Measurements from ENCODE around the gene PRCC. TPM values are rescaled to one million over a fixed set of nuclear protein-coding genes. Genes with fewer than 3 reads are reported as not detected.

PRCC gene
- polyA plus RNA-seq, 1 donor (not counting 4 experiments of a cell fraction or from before 2014, with no cell fraction given) = 40.4 TPM

- no peak overlapping the region for H2AFZ ChIP-seq (ENCODE audit: control insufficient read depth, low read length)
- H3K9me3 ChIP-seq (ENCODE audit: control insufficient read depth, low read depth, low read length) = no peaks in the 10 kb centered on the region
- H3K79me2 ChIP-seq (ENCODE audit: control insufficient read depth, insufficient read depth, low read length) = no peaks in the 10 kb centered on the region
- H4K20me1 ChIP-seq (ENCODE audit: control insufficient read depth, extremely low read depth, insufficient read depth, low read length) = no peaks in the 10 kb centered on the region
- H3K36me3 ChIP-seq (ENCODE audit: control insufficient read depth in 2 of 2, extremely low read depth in 1 of 2, insufficient read depth in 2 of 2, low read length in 2 of 2) = peaks cover 0 to 4% of the 10 kb centered on the region in 2 experiments
- DNase-seq (ENCODE audit: low read depth, low spot score) (no peak), FAIRE-seq (no peak)
- dilution Hi-C loops (cut with MboI; ENCODE audit: extremely low pct_ligation_motif_present, low sequenced_read_pairs) = no loop called here
- TF ChIP-seq CTCF (optimal IDR thresholded peaks at IDR 0.05 in 1 of 3, IDR thresholded peaks at IDR 0.05 in 1 of 3, conservative IDR thresholded peaks at IDR 0.05 in 1 of 3; ENCODE audit: extremely low read depth in 1 of 3, insufficient read depth in 2 of 3, low read length in 3 of 3) = no peak
- TF ChIP-seq EZH2 (IDR thresholded peaks at IDR 0.05; ENCODE audit: low read length) = no peak
- no peaks in the 10 kb centered on the region for H3K27me3 ChIP-seq (ENCODE audit: control insufficient read depth, extremely low read depth, insufficient read depth, low read length)
- no peaks in the 10 kb centered on the region for H3K9me1 ChIP-seq (ENCODE audit: control insufficient read depth, extremely low read depth, insufficient read depth, low read length)
- H3K4me1 ChIP-seq (ENCODE audit: control insufficient read depth, extremely low read depth, insufficient read depth, low read length) = peaks cover 31% of the 10 kb centered on the region
- H3K9ac ChIP-seq (ENCODE audit: control insufficient read depth, extremely low read depth, insufficient read depth, low read length) = no peak overlapping the region
- H3K27ac ChIP-seq (ENCODE audit: control insufficient read depth, insufficient read depth, low read length) = no peak overlapping the region
- no peak overlapping the region for H3K4me2 ChIP-seq (ENCODE audit: control insufficient read depth, extremely low read depth, insufficient read depth, low read depth, low read length)
- no peak overlapping the region for H3K4me3 ChIP-seq (ENCODE audit: control insufficient read depth in 2 of 3, extremely low read depth in 1 of 3, insufficient read depth in 2 of 3, low read depth in 1 of 3, low read length in 3 of 3)
Measured at GRCh38 chr1:156809281-156809680, 41.9 kb downstream of the PRCC start.

GRCh38 chr1:156809711-156810366 is 42.5 kb downstream of the PRCC start:
- FAIRE-seq (no peak), DNase-seq (ENCODE audit: low read depth, low spot score) (no peak)
- Histone ChIP-seq H2AFZ (ENCODE audit: control insufficient read depth, low read length) (no peak overlapping the region), H3K9me3 (ENCODE audit: control insufficient read depth, low read depth, low read length) (no peaks in the 10 kb centered on the region), H3K4me2 (ENCODE audit: control insufficient read depth, extremely low read depth, insufficient read depth, low read depth, low read length) (no peak overlapping the region), H3K4me1 (ENCODE audit: control insufficient read depth, extremely low read depth, insufficient read depth, low read length) (peaks cover 36% of the 10 kb centered on the region), H4K20me1 (ENCODE audit: control insufficient read depth, extremely low read depth, insufficient read depth, low read length) (no peaks in the 10 kb centered on the region), H3K27ac (ENCODE audit: control insufficient read depth, insufficient read depth, low read length) (no peak overlapping the region), H3K4me3 (ENCODE audit: control insufficient read depth in 2 of 3, extremely low read depth in 1 of 3, insufficient read depth in 2 of 3, low read depth in 1 of 3, low read length in 3 of 3) (no peak overlapping the region), H3K9ac (ENCODE audit: control insufficient read depth, extremely low read depth, insufficient read depth, low read length) (no peak overlapping the region), H3K36me3 (ENCODE audit: control insufficient read depth in 2 of 2, extremely low read depth in 1 of 2, insufficient read depth in 2 of 2, low read length in 2 of 2) (peaks cover 0 to 4% of the 10 kb centered on the region in 2 experiments), H3K27me3 (ENCODE audit: control insufficient read depth, extremely low read depth, insufficient read depth, low read length) (no peaks in the 10 kb centered on the region), H3K9me1 (ENCODE audit: control insufficient read depth, extremely low read depth, insufficient read depth, low read length) (no peaks in the 10 kb centered on the region), H3K79me2 (ENCODE audit: control insufficient read depth, insufficient read depth, low read length) (no peaks in the 10 kb centered on the region)
- no peak for TF ChIP-seq CTCF (optimal IDR thresholded peaks at IDR 0.05 in 1 of 3, IDR thresholded peaks at IDR 0.05 in 1 of 3, conservative IDR thresholded peaks at IDR 0.05 in 1 of 3; ENCODE audit: extremely low read depth in 1 of 3, insufficient read depth in 2 of 3, low read length in 3 of 3)
- dilution Hi-C loops (cut with MboI; ENCODE audit: extremely low pct_ligation_motif_present, low sequenced_read_pairs) = no loop called here

Data from keratinocyte (primary cell).